H9 (cell line): Measurements from ENCODE around the gene PCGF5. TPM values are rescaled to one million over a fixed set of nuclear protein-coding genes. Genes with fewer than 3 reads are reported as not detected.

Experiments
- DNase-seq: peaks from one replicate; pipeline ENCODE4 v3.0.0-alpha.2; 2017
- H2AFZ ChIP-seq: one replicate; pipeline ENCODE4 v1.6.1; 2013; ENCODE audit warnings: mild to moderate bottlenecking, low read length, control low read depth, moderate library complexity
- H2AK5ac ChIP-seq: 2 replicates; pipeline ENCODE4 v1.6.1; 2013; ENCODE audit warnings: low read length, control low read depth, mixed read lengths; ENCODE audit not compliant: insufficient read length
- H2BK120ac ChIP-seq: one replicate; pipeline ENCODE4 v1.6.1; 2013; ENCODE audit warnings: low read depth, mild to moderate bottlenecking, low read length, control low read depth, inconsistent platforms; ENCODE audit not compliant: poor library complexity, severe bottlenecking
- H2BK12ac ChIP-seq: 2 replicates; pipeline ENCODE4 v1.6.1; 2013; ENCODE audit warnings: low read length, control low read depth, mixed read lengths, low read depth; ENCODE audit not compliant: insufficient read length
- H2BK15ac ChIP-seq: 2 replicates; pipeline ENCODE4 v1.6.1; 2013; ENCODE audit warnings: low read depth, low read length, control low read depth
- H2BK20ac ChIP-seq: one replicate; pipeline ENCODE4 v1.6.1; 2013; ENCODE audit warnings: low read depth, mild to moderate bottlenecking, low read length, control low read depth, inconsistent platforms; ENCODE audit not compliant: poor library complexity, severe bottlenecking
- H2BK5ac ChIP-seq: 2 replicates; pipeline ENCODE4 v1.6.1; 2013; ENCODE audit warnings: low read length, control low read depth, mixed read lengths; ENCODE audit not compliant: insufficient read length
- H3K14ac ChIP-seq: 2 replicates; pipeline ENCODE4 v1.6.1; 2013; ENCODE audit warnings: low read length, control low read depth; ENCODE audit not compliant: insufficient read depth
- H3K18ac ChIP-seq: 2 replicates; pipeline ENCODE4 v1.6.1; 2013; ENCODE audit warnings: low read depth, mild to moderate bottlenecking, mixed read lengths, low read length, control low read depth; ENCODE audit not compliant: insufficient read length
- H3K23ac ChIP-seq: 2 replicates; pipeline ENCODE4 v1.6.1; 2013; ENCODE audit warnings: low read length, control low read depth, mixed read lengths, low read depth; ENCODE audit not compliant: insufficient read length
- H3K23me2 ChIP-seq: 2 replicates; pipeline ENCODE4 v1.6.1; 2013; ENCODE audit warnings: low read depth, mild to moderate bottlenecking, mixed read lengths, low read length, control low read depth; ENCODE audit not compliant: insufficient read length, poor library complexity, severe bottlenecking
- H3K27ac ChIP-seq: 2 replicates; pipeline ENCODE4 v1.5.1; 2013; ENCODE audit warnings: low read length, control low read depth, mixed read lengths, low read depth; ENCODE audit not compliant: insufficient read length
- H3K27me3 ChIP-seq: 2 replicates; pipeline ENCODE4 v1.6.1; 2013; ENCODE audit warnings: low read length, control low read depth, inconsistent platforms; ENCODE audit not compliant: insufficient read depth
- H3K4ac ChIP-seq: 2 replicates; pipeline ENCODE4 v1.6.1; 2013; ENCODE audit warnings: low read depth, mild to moderate bottlenecking, control low read depth, inconsistent platforms, low read length, moderate library complexity
- H3K4me1 ChIP-seq: 2 replicates; pipeline ENCODE4 v1.6.1; 2013; ENCODE audit warnings: low read length, control low read depth, inconsistent platforms; ENCODE audit not compliant: insufficient read depth
- H3K4me2 ChIP-seq: 2 replicates; pipeline ENCODE4 v1.6.1; 2013; ENCODE audit warnings: low read length, control low read depth, mixed read lengths; ENCODE audit not compliant: insufficient read length, insufficient read depth
- H3K56ac ChIP-seq: 2 replicates; pipeline ENCODE4 v1.6.1; 2013; ENCODE audit warnings: low read depth, mild to moderate bottlenecking, mixed read lengths, low read length, control low read depth; ENCODE audit not compliant: insufficient read length
- H3K79me1 ChIP-seq: 2 replicates; pipeline ENCODE4 v1.6.1; 2013; ENCODE audit warnings: low read depth, mild to moderate bottlenecking, moderate library complexity, low read length, control low read depth, inconsistent platforms; ENCODE audit not compliant: insufficient read depth, poor library complexity, severe bottlenecking
- H3K79me2 ChIP-seq: 2 replicates; pipeline ENCODE4 v1.6.1; 2013; ENCODE audit warnings: low read length, control low read depth, inconsistent platforms; ENCODE audit not compliant: insufficient read depth
- H3K9ac ChIP-seq: 2 replicates; pipeline ENCODE4 v1.6.1; 2013; ENCODE audit warnings: low read length, control low read depth, mixed read lengths; ENCODE audit not compliant: insufficient read length; ENCODE audit errors: extremely low read depth
- H3K9me3 ChIP-seq: one replicate; pipeline ENCODE4 v1.6.1; 2013; ENCODE audit warnings: low read depth, low read length, inconsistent platforms; ENCODE audit not compliant: control insufficient read depth
- H3T11ph ChIP-seq: one replicate; pipeline ENCODE4 v1.6.1; 2013; ENCODE audit warnings: mild to moderate bottlenecking, low read length, control low read depth, inconsistent platforms
- H4K20me1 ChIP-seq: one replicate; pipeline ENCODE4 v1.6.1; 2013; ENCODE audit not compliant: control insufficient read depth, insufficient read length, insufficient read depth
- H4K5ac ChIP-seq: 2 replicates; pipeline ENCODE4 v1.6.1; 2013; ENCODE audit warnings: low read depth, mild to moderate bottlenecking, mixed read lengths, low read length, control low read depth; ENCODE audit not compliant: insufficient read length
- H4K8ac ChIP-seq: replicated peaks from 2 replicates; pipeline ENCODE4 v1.6.1; 2013; ENCODE audit warnings: low read length, control low read depth, mixed read lengths, low read depth; ENCODE audit not compliant: insufficient read length
- H4K91ac ChIP-seq: 2 replicates; pipeline ENCODE4 v1.6.1; 2013; ENCODE audit warnings: low read depth, mild to moderate bottlenecking, moderate library complexity, mixed read lengths, low read length, control low read depth; ENCODE audit not compliant: insufficient read length
- H3K27ac Mint-ChIP-seq, 3 experiments: 2 replicates in 2 of 3; 3 replicates in 1 of 3; pipeline ENCODE4 v1.8.0; 2020 to 2021; ENCODE audit warnings: mixed read lengths in 3 of 3, mild to moderate bottlenecking in 1 of 3, moderate library complexity in 1 of 3
- H3K27me3 Mint-ChIP-seq: 2 replicates; pipeline ENCODE4 v1.8.0; 2021; ENCODE audit warnings: low read depth, mild to moderate bottlenecking, moderate library complexity, mixed read lengths
- H3K36me3 Mint-ChIP-seq, 3 experiments: 2 replicates in 2 of 3; 3 replicates in 1 of 3; pipeline ENCODE4 v1.8.0; 2020 to 2021; ENCODE audit warnings: low read depth in 3 of 3, mixed read lengths in 3 of 3; ENCODE audit not compliant: insufficient read depth in 1 of 3
- H3K4me1 Mint-ChIP-seq, 2 experiments: 2 replicates each; pipeline ENCODE4 v1.8.0; 2020; ENCODE audit warnings: mixed read lengths in 2 of 2
- H3K4me3 Mint-ChIP-seq, 2 experiments: 2 replicates in 1 of 2; 3 replicates in 1 of 2; pipeline ENCODE4 v1.8.0; 2020 to 2021; ENCODE audit warnings: mild to moderate bottlenecking in 2 of 2, mixed read lengths in 2 of 2, moderate library complexity in 1 of 2
- H3K9me3 Mint-ChIP-seq, 2 experiments: 2 replicates in 1 of 2; 3 replicates in 1 of 2; pipeline ENCODE4 v1.8.0; 2020; ENCODE audit warnings: mild to moderate bottlenecking in 2 of 2, mixed read lengths in 2 of 2, moderate library complexity in 1 of 2
- CTCF ChIP-seq: fragments of 200-600 bp; sonication (generic); conservative IDR thresholded peaks from 3 replicates; pipeline ENCODE4 v1.8.0; 2021; ENCODE audit warnings: antibody characterized with exemption, mild to moderate bottlenecking
- WGBS: extraction: QIAGEN DNeasy Blood & Tissue Kit; methylation state at CpG from one replicate; pipeline ENCODE4 v1.1.7; 2013; ENCODE audit warnings: missing lambda C conversion rate, low lambda C conversion rate, mixed read lengths; ENCODE audit not compliant: insufficient read length; ENCODE audit errors: extremely low coverage; 5-methylcytosine and 5-hydroxymethylcytosine counted together
- total RNA-seq: library from RNA; stranded (reverse); gene quantifications from 2 replicates; pipeline ENCODE4 v1.2.1, GENCODE V29; 2021

The PCGF5 gene
- total RNA-seq, 1 experiment from 2014 or later, result 6.9 TPM

DNA sequence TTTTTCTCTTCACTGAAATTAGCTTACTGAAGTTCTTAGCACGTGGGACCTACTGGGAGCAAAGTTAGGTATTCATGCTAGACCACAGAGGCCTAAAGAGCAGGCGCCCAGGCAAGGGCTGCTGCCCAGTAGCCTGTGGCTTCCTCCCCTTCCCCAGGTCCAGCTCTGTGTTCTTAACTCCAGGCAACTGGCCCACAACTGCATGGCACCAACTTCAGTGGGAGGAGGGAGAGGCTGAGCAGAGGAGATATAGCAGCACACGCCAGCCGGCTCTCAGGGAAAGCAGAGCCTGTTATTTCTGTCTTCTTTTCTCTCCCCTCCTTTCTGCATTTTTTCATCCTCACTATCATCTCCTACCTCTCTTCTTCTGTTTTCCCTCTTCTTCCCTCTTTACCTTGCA, 67.4 kb downstream of the PCGF5 start:
- WGBS, result no CpG with 5 or more reads among the region's 4 CpGs
- no peak for DNase-seq
- Mint-ChIP-seq H3K9me3 (no peaks in the 10 kb centered on the region), H3K4me3 (no peak overlapping the region), H3K27ac (no peak overlapping the region), H3K27me3 (peaks cover 19% of the 10 kb centered on the region), H3K4me1 (no peaks in the 10 kb centered on the region), H3K36me3 (no peaks in the 10 kb centered on the region)
- Histone ChIP-seq H2BK15ac (no peak overlapping the region), H2BK5ac (no peak overlapping the region), H3K4me1 (no peaks in the 10 kb centered on the region; the same call in 1 of the 2 replicates), H3K18ac (no peak overlapping the region), H3K9ac (no peak overlapping the region), H4K8ac (no peak overlapping the region), H3K4me2 (no peak overlapping the region), H2BK12ac (no peak overlapping the region), H3K4ac (no peak overlapping the region), H3K79me2 (no peaks in the 10 kb centered on the region), H2AK5ac (no peak overlapping the region), H4K5ac (no peak overlapping the region), H3K79me1 (no peaks in the 10 kb centered on the region), H3K23ac (no peak overlapping the region), H3K27ac (no peak overlapping the region), H4K20me1 (no peaks in the 10 kb centered on the region), H4K91ac (no peak overlapping the region), H3K23me2 (no peaks in the 10 kb centered on the region), H3K56ac (no peak overlapping the region), H3K9me3 (no peaks in the 10 kb centered on the region), H2BK20ac (no peak overlapping the region), H3T11ph (no peak overlapping the region), H2BK120ac (no peak overlapping the region), H3K14ac (no peak overlapping the region), H3K27me3 (peaks cover 2% of the 10 kb centered on the region; the same call in 1 of the 2 replicates), H2AFZ (no peak overlapping the region)
- TF ChIP-seq CTCF, result no peak
